ENCODE results near the gene LILRB3.
A peak's percentile ranks its signal among the peaks of the same experiment; 100 is the strongest.
"Not testable (repeated sequence)": the region's sequence is repeated elsewhere in the genome, so short reads cannot be mapped to it uniquely, and the experiment has no call there.

LILRB3 gene

GRCh38 chr19:54222474-54223276, at the start of gene LILRB3:
LILRB3 (minus strand) TSS chr19:54223007; CDS start chr19:54222976, 31 bp downstream.
- not testable (repeated sequence) for H4K20me1 ChIP-seq, H3K9ac ChIP-seq, H3K4me3 ChIP-seq, H3K27ac ChIP-seq, H3K27me3 ChIP-seq, H3K9me3 ChIP-seq
- peaks cover 17% of the 10 kb centered on the region for H3K4me1 ChIP-seq
- H3K4me2 ChIP-seq, result peak within 1 kb of the TSS; percentile 74
- peaks cover 18% of the 10 kb centered on the region for H3K36me3 ChIP-seq

- H4K20me1 ChIP-seq, H3K36me3 ChIP-seq, H3K9ac ChIP-seq, H3K27me3 ChIP-seq, H3K9me3 ChIP-seq, H3K4me3 ChIP-seq, H3K27ac ChIP-seq: not testable (repeated sequence)
- Histone ChIP-seq H3K4me1 (peaks cover 18% of the 10 kb centered on the region), H3K4me2 (peak overlapping the region; percentile 56)
Observed at GRCh38 chr19:54272181-54272580, 49.4 kb upstream of the LILRB3 start.

- peaks cover 14% of the 10 kb centered on the region for H3K4me1 ChIP-seq
- not testable (repeated sequence) for H3K27ac ChIP-seq, H3K9ac ChIP-seq, H3K36me3 ChIP-seq, H3K4me2 ChIP-seq, H3K4me3 ChIP-seq, H4K20me1 ChIP-seq, H3K9me3 ChIP-seq, H3K27me3 ChIP-seq
Observed at GRCh38 chr19:54271587-54271986, 48.8 kb upstream of the LILRB3 start.

- H3K4me2 ChIP-seq, result no peak overlapping the region
- H3K27ac ChIP-seq, result no peak overlapping the region
- H3K9ac ChIP-seq, result no peak overlapping the region
Observed at GRCh38 chr19:54271106-54271505, 48.3 kb upstream of the LILRB3 start.

GRCh38 chr19:54268936-54269335, 46.1 kb upstream of the LILRB3 start:
- Histone ChIP-seq H3K4me2 (no peak overlapping the region), H3K9ac (no peak overlapping the region)

More at GRCh38 chr19:54271106-54271505, 48.3 kb upstream of the LILRB3 start:
- Histone ChIP-seq H3K9me3 (no peaks in the 10 kb centered on the region), H3K27me3 (no peaks in the 10 kb centered on the region), H3K4me1 (peaks cover 14% of the 10 kb centered on the region), H3K4me3 (no peak overlapping the region), H4K20me1 (no peaks in the 10 kb centered on the region), H3K36me3 (no peaks in the 10 kb centered on the region)
- no peak for TF ChIP-seq Cebpa-rat (IDR thresholded peaks at IDR 0.05)

GRCh38 chr19:54266133-54266532, 43.3 kb upstream of the LILRB3 start:
- no peak for TF ChIP-seq Cebpa-rat (IDR thresholded peaks at IDR 0.05)
- Histone ChIP-seq H3K27me3 (no peaks in the 10 kb centered on the region), H3K27ac (no peak overlapping the region), H3K36me3 (no peaks in the 10 kb centered on the region), H3K4me3 (no peak overlapping the region), H4K20me1 (no peaks in the 10 kb centered on the region), H3K9me3 (no peaks in the 10 kb centered on the region), H3K9ac (no peak overlapping the region), H3K4me1 (no peaks in the 10 kb centered on the region), H3K4me2 (no peak overlapping the region)

More at GRCh38 chr19:54268936-54269335, 46.1 kb upstream of the LILRB3 start:
- H3K36me3 ChIP-seq, result no peaks in the 10 kb centered on the region
- no peak for TF ChIP-seq Cebpa-rat (IDR thresholded peaks at IDR 0.05)
- no peaks in the 10 kb centered on the region for H3K27me3 ChIP-seq
- H3K4me3 ChIP-seq, result no peak overlapping the region
- no peak overlapping the region for H3K27ac ChIP-seq
- no peaks in the 10 kb centered on the region for H4K20me1 ChIP-seq
- H3K4me1 ChIP-seq, result peaks cover 9% of the 10 kb centered on the region
- no peaks in the 10 kb centered on the region for H3K9me3 ChIP-seq

GRCh38 chr19:54262470-54262869, 39.7 kb upstream of the LILRB3 start:
- Histone ChIP-seq H3K27me3 (no peaks in the 10 kb centered on the region), H3K4me1 (peaks cover 3% of the 10 kb centered on the region), H3K27ac (no peak overlapping the region), H3K4me2 (no peak overlapping the region), H3K9me3 (no peaks in the 10 kb centered on the region), H4K20me1 (no peaks in the 10 kb centered on the region), H3K9ac (no peak overlapping the region), H3K36me3 (no peaks in the 10 kb centered on the region), H3K4me3 (no peak overlapping the region)
- no peak for TF ChIP-seq Cebpa-rat (IDR thresholded peaks at IDR 0.05)

- Histone ChIP-seq H3K36me3 (no peaks in the 10 kb centered on the region), H3K9ac (no peak overlapping the region), H3K4me3 (no peak overlapping the region), H3K27me3 (no peaks in the 10 kb centered on the region), H3K4me2 (no peak overlapping the region), H3K9me3 (no peaks in the 10 kb centered on the region), H4K20me1 (no peaks in the 10 kb centered on the region), H3K4me1 (peaks cover 7% of the 10 kb centered on the region), H3K27ac (no peak overlapping the region)
- TF ChIP-seq Cebpa-rat (IDR thresholded peaks at IDR 0.05), result no peak
Observed at GRCh38 chr19:54262066-54262465, 39.3 kb upstream of the LILRB3 start.

- Histone ChIP-seq H3K36me3 (no peaks in the 10 kb centered on the region), H3K4me3 (no peak within 1 kb of the TSS), H3K9ac (0 out of 2 replicates have a peak within 1 kb of the TSS, but pooled peaks have one; percentile 6), H3K27ac (peak within 1 kb of the TSS; percentile 4; the same call in 1 of the 2 replicates), H3K4me2 (peak within 1 kb of the TSS; percentile 69), H3K9me3 (no peaks in the 10 kb centered on the region), H4K20me1 (no peaks in the 10 kb centered on the region), H3K4me1 (peaks cover 31% of the 10 kb centered on the region), H3K27me3 (no peaks in the 10 kb centered on the region)
- no peak for TF ChIP-seq Cebpa-rat (IDR thresholded peaks at IDR 0.05)
Observed at GRCh38 chr19:54257116-54257480, 34.3 kb upstream of the LILRB3 start, which contains the start of gene LILRB5. LILRB5 (minus strand) TSS chr19:54257273; CDS start chr19:54257193, 80 bp downstream.

- Histone ChIP-seq H3K4me3 (no peak overlapping the region), H4K20me1 (no peaks in the 10 kb centered on the region), H3K27me3 (no peaks in the 10 kb centered on the region), H3K4me1 (peaks cover 31% of the 10 kb centered on the region), H3K36me3 (no peaks in the 10 kb centered on the region), H3K27ac (peak overlapping the region; percentile 4; the same call in 1 of the 2 replicates), H3K4me2 (peak overlapping the region; percentile 69), H3K9ac (0 out of 2 replicates have a peak overlapping the region, but pooled peaks have one; percentile 6), H3K9me3 (no peaks in the 10 kb centered on the region)
- no peak for TF ChIP-seq Cebpa-rat (IDR thresholded peaks at IDR 0.05)
Observed at GRCh38 chr19:54256250-54257115, 33.7 kb upstream of the LILRB3 start.

All from BLaER1 (cell line).